ENCODE results near the gene PFN1. TPM values are rescaled to one million over a fixed set of nuclear protein-coding genes. Genes with fewer than 3 reads are reported as not detected.

Gene PFN1
- total RNA-seq, 1 donor from 2014 or later = 1,346 TPM

DNA sequence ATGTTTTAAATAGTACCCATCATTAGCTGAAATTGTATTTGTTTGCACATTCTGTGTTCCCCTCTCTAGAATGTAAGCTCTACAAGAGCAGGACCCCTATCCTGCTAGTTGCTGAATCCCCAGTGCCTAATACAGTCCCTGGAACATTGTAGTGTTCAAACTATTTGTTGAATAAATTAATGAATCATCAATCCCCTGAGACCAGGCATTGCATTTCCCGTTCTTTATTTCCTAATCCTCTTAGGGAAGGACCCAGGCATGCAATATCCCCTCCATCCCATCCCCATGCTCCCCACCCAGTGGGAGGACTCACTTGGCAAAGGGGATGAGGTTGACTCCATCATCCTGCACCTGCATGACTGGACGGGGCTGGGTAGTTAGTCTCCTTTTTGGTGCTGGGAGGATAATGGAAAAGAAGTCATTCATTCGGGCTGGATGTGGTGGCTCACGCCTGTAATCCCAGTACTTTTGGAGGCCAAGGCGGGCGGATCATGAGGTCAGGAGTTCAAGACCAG lies 45.8 kb upstream of the PFN1 start:
- H2AFZ ChIP-seq (ENCODE audit: low read depth, low read length) = no peak overlapping the region
- Mint-ChIP-seq H3K27me3 (ENCODE audit: low read depth, unreplicated experiment) (peaks cover 2% of the 10 kb centered on the region), H3K4me3 (ENCODE audit: unreplicated experiment) (no peak overlapping the region), H3K9me3 (ENCODE audit: unreplicated experiment) (peaks cover 2% of the 10 kb centered on the region), H3K36me3 (ENCODE audit: low read depth, unreplicated experiment) (peaks cover under 1% of the 10 kb centered on the region), H3K4me1 (ENCODE audit: low read depth, unreplicated experiment) (peaks cover 7% of the 10 kb centered on the region), H3K27ac (ENCODE audit: unreplicated experiment) (no peak overlapping the region)
- H3K4me3 ChIP-seq (ENCODE audit: insufficient read depth, low read depth, low read length) = no peak overlapping the region
- H3K9ac ChIP-seq (ENCODE audit: low read length) = no peak overlapping the region
- peaks cover 15% of the 10 kb centered on the region for H3K4me1 ChIP-seq (ENCODE audit: insufficient read depth, low read length)
- no peaks in the 10 kb centered on the region for H3K9me3 ChIP-seq (ENCODE audit: insufficient read depth, low read depth, low read length)
- FAIRE-seq (no peak), DNase-seq (ENCODE audit: low read depth) (no peak)
- H3K79me2 ChIP-seq (ENCODE audit: insufficient read depth, low read length) = peaks cover 13% of the 10 kb centered on the region
- no peaks in the 10 kb centered on the region for H3K27me3 ChIP-seq (ENCODE audit: insufficient read depth, low read length)
- no peaks in the 10 kb centered on the region for H3K36me3 ChIP-seq (ENCODE audit: insufficient read depth, low read length)
- H3K4me2 ChIP-seq (ENCODE audit: low read length) = no peak overlapping the region
- peaks cover 9% of the 10 kb centered on the region for H4K20me1 ChIP-seq (ENCODE audit: insufficient read depth, low read length)
- no peak overlapping the region for H3K27ac ChIP-seq (ENCODE audit: low read depth, low read length)
- no peak for TF ChIP-seq EZH2 (IDR thresholded peaks at IDR 0.05; ENCODE audit: insufficient read depth, low read length)
- TF ChIP-seq, protein P1, sequence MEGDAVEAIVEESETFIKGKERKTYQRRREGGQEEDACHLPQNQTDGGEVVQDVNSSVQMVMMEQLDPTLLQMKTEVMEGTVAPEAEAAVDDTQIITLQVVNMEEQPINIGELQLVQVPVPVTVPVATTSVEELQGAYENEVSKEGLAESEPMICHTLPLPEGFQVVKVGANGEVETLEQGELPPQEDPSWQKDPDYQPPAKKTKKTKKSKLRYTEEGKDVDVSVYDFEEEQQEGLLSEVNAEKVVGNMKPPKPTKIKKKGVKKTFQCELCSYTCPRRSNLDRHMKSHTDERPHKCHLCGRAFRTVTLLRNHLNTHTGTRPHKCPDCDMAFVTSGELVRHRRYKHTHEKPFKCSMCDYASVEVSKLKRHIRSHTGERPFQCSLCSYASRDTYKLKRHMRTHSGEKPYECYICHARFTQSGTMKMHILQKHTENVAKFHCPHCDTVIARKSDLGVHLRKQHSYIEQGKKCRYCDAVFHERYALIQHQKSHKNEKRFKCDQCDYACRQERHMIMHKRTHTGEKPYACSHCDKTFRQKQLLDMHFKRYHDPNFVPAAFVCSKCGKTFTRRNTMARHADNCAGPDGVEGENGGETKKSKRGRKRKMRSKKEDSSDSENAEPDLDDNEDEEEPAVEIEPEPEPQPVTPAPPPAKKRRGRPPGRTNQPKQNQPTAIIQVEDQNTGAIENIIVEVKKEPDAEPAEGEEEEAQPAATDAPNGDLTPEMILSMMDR (IDR thresholded peaks at IDR 0.05; ENCODE audit: insufficient read depth, low read depth, low read length) = no peak

GRCh38 chr17:4987767-4988567 lies 39.6 kb upstream of the PFN1 start:
- Mint-ChIP-seq H3K36me3 (ENCODE audit: low read depth, unreplicated experiment) (peaks cover 2% of the 10 kb centered on the region), H3K9me3 (ENCODE audit: unreplicated experiment) (no peaks in the 10 kb centered on the region), H3K27ac (ENCODE audit: unreplicated experiment) (peak overlapping the region; percentile 41), H3K4me1 (ENCODE audit: low read depth, unreplicated experiment) (peaks cover 17% of the 10 kb centered on the region), H3K4me3 (ENCODE audit: unreplicated experiment) (peak overlapping the region; percentile 88), H3K27me3 (ENCODE audit: low read depth, unreplicated experiment) (no peaks in the 10 kb centered on the region)
- Histone ChIP-seq H3K36me3 (ENCODE audit: insufficient read depth, low read length) (no peaks in the 10 kb centered on the region), H3K27ac (ENCODE audit: low read depth, low read length) (peak overlapping the region; percentile 49), H3K79me2 (ENCODE audit: insufficient read depth, low read length) (peaks cover 23% of the 10 kb centered on the region), H3K4me2 (ENCODE audit: low read length) (peak overlapping the region; percentile 98), H3K4me1 (ENCODE audit: insufficient read depth, low read length) (peaks cover 24% of the 10 kb centered on the region), H2AFZ (ENCODE audit: low read depth, low read length) (peak overlapping the region; percentile 93), H3K27me3 (ENCODE audit: insufficient read depth, low read length) (no peaks in the 10 kb centered on the region), H3K9ac (ENCODE audit: low read length) (peak overlapping the region; percentile 83), H3K4me3 (ENCODE audit: insufficient read depth, low read depth, low read length) (peak overlapping the region; percentile 79), H4K20me1 (ENCODE audit: insufficient read depth, low read length) (no peaks in the 10 kb centered on the region), H3K9me3 (ENCODE audit: insufficient read depth, low read depth, low read length) (no peaks in the 10 kb centered on the region)
- DNase-seq (ENCODE audit: low read depth) (no peak), FAIRE-seq (no peak)
- no peak for TF ChIP-seq EZH2 (IDR thresholded peaks at IDR 0.05; ENCODE audit: insufficient read depth, low read length)
- TF ChIP-seq, protein P1 (IDR thresholded peaks at IDR 0.05; ENCODE audit: insufficient read depth, low read depth, low read length) = no peak
